Karpas-422 (cell line): Measurements from ENCODE around the gene GABBR2. TPM values are rescaled to one million over a fixed set of nuclear protein-coding genes. Genes with fewer than 3 reads are reported as not detected.
A peak's percentile ranks its signal among the peaks of the same experiment; 100 is the strongest.

Experiments used
- DNase-seq: peaks from one replicate; pipeline ENCODE4 v3.0.0-alpha.2; 2015
- H2AFZ ChIP-seq: fragments of 200-600 bp; sonication (generic); 2 replicates; pipeline ENCODE4 v1.6.1; 2014; ENCODE audit warnings: antibody characterized with exemption, low read length, mixed read lengths
- H3K27ac ChIP-seq: fragments of 200-600 bp; sonication (generic); 2 replicates; pipeline ENCODE4 v1.5.1; 2014; ENCODE audit warnings: mild to moderate bottlenecking, low read length, moderate library complexity
- H3K27me3 ChIP-seq: fragments of 200-600 bp; sonication (generic); 2 replicates; pipeline ENCODE4 v1.6.1; 2014; ENCODE audit warnings: low read length, mixed read lengths
- H3K36me3 ChIP-seq: fragments of 200-600 bp; sonication (generic); 2 replicates; pipeline ENCODE4 v1.6.1; 2014; ENCODE audit warnings: low read length, mixed read lengths; ENCODE audit not compliant: insufficient read depth
- H3K4me1 ChIP-seq: fragments of 200-600 bp; sonication (generic); 2 replicates; pipeline ENCODE4 v1.6.1; 2014; ENCODE audit warnings: mild to moderate bottlenecking, low read length, mixed read lengths
- H3K4me2 ChIP-seq: fragments of 200-600 bp; sonication (generic); 2 replicates; pipeline ENCODE4 v1.6.1; 2014; ENCODE audit warnings: low read length, low read depth, mild to moderate bottlenecking; ENCODE audit not compliant: poor library complexity, severe bottlenecking
- H3K4me3 ChIP-seq: fragments of 200-600 bp; sonication (generic); 2 replicates; pipeline ENCODE4 v1.5.1; 2014; ENCODE audit warnings: mild to moderate bottlenecking, antibody characterized with exemption, low read length, mixed read lengths
- H3K79me2 ChIP-seq: fragments of 200-600 bp; sonication (generic); 2 replicates; pipeline ENCODE4 v1.6.1; 2014; ENCODE audit warnings: mild to moderate bottlenecking, low read length, mixed read lengths
- H3K9ac ChIP-seq: fragments of 200-600 bp; sonication (generic); 2 replicates; pipeline ENCODE4 v1.6.0; 2014; ENCODE audit warnings: low read length
- H3K9me2 ChIP-seq: fragments of 200-600 bp; sonication (generic), shearing (Covaris generic); replicated peaks from 2 replicates; pipeline ENCODE4 v1.6.0; 2014; ENCODE audit warnings: mild to moderate bottlenecking, low read length, moderate library complexity; ENCODE audit not compliant: insufficient read depth
- H3K9me3 ChIP-seq: fragments of 300-700, 200-600 bp; sonication (generic); 2 replicates; pipeline ENCODE4 v1.6.1; 2014; ENCODE audit warnings: low read length, mixed read lengths
- H4K20me1 ChIP-seq: fragments of 200-600 bp; sonication (generic); 2 replicates; pipeline ENCODE4 v1.6.1; 2014; ENCODE audit warnings: mild to moderate bottlenecking, antibody characterized with exemption, low read length, low read depth; ENCODE audit not compliant: insufficient read depth
- total RNA-seq: library from RNA; depleted of rRNA; stranded (reverse); fragments of >200 nt; shearing (Covaris generic); gene quantifications from 2 replicates; pipeline ENCODE4 v1.2.3, GENCODE V29; 2014; ENCODE audit warnings: low replicate concordance

Gene GABBR2
- total RNA-seq, 1 experiment from 2014 or later, result 0.30 TPM

- peak overlapping the region; percentile 67 for H3K9ac ChIP-seq
- H3K36me3 ChIP-seq, result no peaks in the 10 kb centered on the region
- no peaks in the 10 kb centered on the region for H3K9me2 ChIP-seq
- no peaks in the 10 kb centered on the region for H3K27me3 ChIP-seq
- H3K4me1 ChIP-seq, result peaks cover 52% of the 10 kb centered on the region
- H3K9me3 ChIP-seq, result no peaks in the 10 kb centered on the region
- peak overlapping the region; percentile 39; the same call in 1 of the 2 replicates for H2AFZ ChIP-seq
- H3K4me3 ChIP-seq, result peak overlapping the region; percentile 64
- DNase-seq, result peak; percentile 58
- peak overlapping the region; percentile 80 for H3K4me2 ChIP-seq
- H4K20me1 ChIP-seq, result no peaks in the 10 kb centered on the region
- peak overlapping the region; percentile 84 for H3K27ac ChIP-seq
- H3K79me2 ChIP-seq, result no peaks in the 10 kb centered on the region
Measured at GRCh38 chr9:98327249-98327561, 381.5 kb downstream of the GABBR2 start.

GRCh38 chr9:98326459-98327248, 382.1 kb downstream of the GABBR2 start:
- Histone ChIP-seq H3K27me3 (no peaks in the 10 kb centered on the region), H3K36me3 (no peaks in the 10 kb centered on the region), H3K9me3 (no peaks in the 10 kb centered on the region), H3K79me2 (no peaks in the 10 kb centered on the region), H3K4me3 (peak overlapping the region; percentile 64), H3K9me2 (no peaks in the 10 kb centered on the region), H3K4me2 (peak overlapping the region; percentile 80), H3K27ac (peak overlapping the region; percentile 84), H2AFZ (peak overlapping the region; percentile 47; the same call in 1 of the 2 replicates), H3K9ac (peak overlapping the region; percentile 67), H4K20me1 (no peaks in the 10 kb centered on the region), H3K4me1 (peaks cover 52% of the 10 kb centered on the region)
- DNase-seq, result peak; percentile 92

GRCh38 chr9:98324801-98325200, 383.9 kb downstream of the GABBR2 start:
- Histone ChIP-seq H3K27me3 (no peaks in the 10 kb centered on the region), H3K27ac (no peak overlapping the region), H3K4me1 (peaks cover 43% of the 10 kb centered on the region), H4K20me1 (no peaks in the 10 kb centered on the region), H3K4me3 (no peak overlapping the region), H3K36me3 (no peaks in the 10 kb centered on the region), H3K4me2 (no peak overlapping the region), H3K9ac (no peak overlapping the region), H3K9me3 (no peaks in the 10 kb centered on the region), H2AFZ (no peak overlapping the region), H3K79me2 (no peaks in the 10 kb centered on the region), H3K9me2 (no peaks in the 10 kb centered on the region)
- DNase-seq, result no peak

- Histone ChIP-seq H3K27me3 (no peaks in the 10 kb centered on the region), H3K9ac (no peak overlapping the region), H4K20me1 (no peaks in the 10 kb centered on the region), H3K9me2 (no peaks in the 10 kb centered on the region), H3K27ac (no peak overlapping the region), H3K36me3 (no peaks in the 10 kb centered on the region), H3K4me1 (peaks cover 33% of the 10 kb centered on the region), H3K4me3 (no peak overlapping the region), H3K79me2 (no peaks in the 10 kb centered on the region), H3K9me3 (no peaks in the 10 kb centered on the region), H2AFZ (no peak overlapping the region; the same call in 1 of the 2 replicates), H3K4me2 (no peak overlapping the region)
- DNase-seq, result no peak
Measured at GRCh38 chr9:98323831-98324135, 385.0 kb downstream of the GABBR2 start.

GRCh38 chr9:98323051-98323830, 385.5 kb downstream of the GABBR2 start:
- no peaks in the 10 kb centered on the region for H3K9me3 ChIP-seq
- DNase-seq, result no peak
- peaks cover 27% of the 10 kb centered on the region for H3K4me1 ChIP-seq
- no peaks in the 10 kb centered on the region for H3K79me2 ChIP-seq
- H3K27me3 ChIP-seq, result no peaks in the 10 kb centered on the region
- no peak overlapping the region for H2AFZ ChIP-seq
- H3K4me3 ChIP-seq, result no peak overlapping the region
- H3K36me3 ChIP-seq, result no peaks in the 10 kb centered on the region
- no peak overlapping the region for H3K9ac ChIP-seq
- no peak overlapping the region for H3K27ac ChIP-seq
- no peak overlapping the region for H3K4me2 ChIP-seq
- no peaks in the 10 kb centered on the region for H4K20me1 ChIP-seq
- no peaks in the 10 kb centered on the region for H3K9me2 ChIP-seq

GRCh38 chr9:98321269-98321668, 387.5 kb downstream of the GABBR2 start:
- Histone ChIP-seq H3K36me3 (no peaks in the 10 kb centered on the region), H3K9ac (no peak overlapping the region), H3K9me2 (no peaks in the 10 kb centered on the region)

GRCh38 chr9:98318834-98319478, 389.8 kb downstream of the GABBR2 start:
- H4K20me1 ChIP-seq, result no peaks in the 10 kb centered on the region
- no peaks in the 10 kb centered on the region for H3K27me3 ChIP-seq
- H3K27ac ChIP-seq, result no peak overlapping the region
- H3K4me2 ChIP-seq, result no peak overlapping the region
- no peaks in the 10 kb centered on the region for H3K4me1 ChIP-seq
- H3K4me3 ChIP-seq, result no peak overlapping the region
- no peaks in the 10 kb centered on the region for H3K9me2 ChIP-seq
- DNase-seq, result no peak
- H3K79me2 ChIP-seq, result no peaks in the 10 kb centered on the region
- no peaks in the 10 kb centered on the region for H3K36me3 ChIP-seq
- no peak overlapping the region for H2AFZ ChIP-seq
- H3K9ac ChIP-seq, result no peak overlapping the region
- H3K9me3 ChIP-seq, result no peaks in the 10 kb centered on the region

More at GRCh38 chr9:98321269-98321668, 387.5 kb downstream of the GABBR2 start:
- no peak overlapping the region for H2AFZ ChIP-seq
- no peak overlapping the region for H3K4me3 ChIP-seq
- no peaks in the 10 kb centered on the region for H4K20me1 ChIP-seq
- no peak overlapping the region for H3K4me2 ChIP-seq
- peaks cover 8% of the 10 kb centered on the region for H3K4me1 ChIP-seq
- no peaks in the 10 kb centered on the region for H3K79me2 ChIP-seq
- no peaks in the 10 kb centered on the region for H3K27me3 ChIP-seq
- no peak overlapping the region for H3K27ac ChIP-seq
- no peak for DNase-seq
- H3K9me3 ChIP-seq, result no peaks in the 10 kb centered on the region
